GM23248 (cell line): ENCODE measurements around the gene RENBP. TPM values are rescaled to one million over a fixed set of nuclear protein-coding genes. Genes with fewer than 3 reads are reported as not detected.

Source experiments
- DNase-seq: peaks from one replicate; pipeline ENCODE4 v3.0.0-alpha.2; 2015
- H2AFZ ChIP-seq: fragments of 200-600 bp; sonication (generic); 2 replicates; pipeline ENCODE4 v1.6.1; 2016; ENCODE audit warnings: antibody characterized with exemption
- H3F3A ChIP-seq: fragments of 200-600 bp; sonication (generic); 2 replicates; pipeline ENCODE4 v1.6.1; 2016; ENCODE audit warnings: mild to moderate bottlenecking, antibody characterized with exemption, mixed run types; ENCODE audit not compliant: insufficient read depth
- H3K27ac ChIP-seq: fragments of 200-600 bp; sonication (generic); 2 replicates; pipeline ENCODE4 v1.5.1; 2016; ENCODE audit warnings: mild to moderate bottlenecking
- H3K27me3 ChIP-seq: fragments of 200-600 bp; sonication (generic); replicated peaks from 2 replicates; pipeline ENCODE4 v1.6.1; 2016; ENCODE audit warnings: mild to moderate bottlenecking; ENCODE audit not compliant: insufficient read depth
- H3K36me3 ChIP-seq: fragments of 200-600 bp; sonication (generic); 2 replicates; pipeline ENCODE4 v1.6.1; 2016; ENCODE audit warnings: low read depth, mild to moderate bottlenecking
- H3K4me1 ChIP-seq: fragments of 200-600 bp; sonication (generic); 2 replicates; pipeline ENCODE4 v1.6.1; 2016; ENCODE audit warnings: mild to moderate bottlenecking; ENCODE audit not compliant: insufficient read depth
- H3K4me2 ChIP-seq: fragments of 200-600 bp; sonication (generic); one replicate; pipeline ENCODE4 v1.6.1; 2016; ENCODE audit warnings: mild to moderate bottlenecking; ENCODE audit not compliant: unreplicated experiment
- H3K4me3 ChIP-seq: fragments of 200-600 bp; sonication (generic); 2 replicates; pipeline ENCODE4 v1.5.1; 2016; ENCODE audit warnings: mild to moderate bottlenecking
- H3K79me2 ChIP-seq: fragments of 200-600 bp; sonication (generic); 2 replicates; pipeline ENCODE4 v1.6.1; 2016; ENCODE audit warnings: mild to moderate bottlenecking; ENCODE audit not compliant: insufficient read depth
- H3K9ac ChIP-seq: fragments of 200-600 bp; sonication (generic); 2 replicates; pipeline ENCODE4 v1.6.1; 2016; ENCODE audit warnings: mild to moderate bottlenecking
- H3K9me2 ChIP-seq: fragments of 200-600 bp; sonication (generic); 2 replicates; pipeline ENCODE4 v1.6.1; 2016; ENCODE audit warnings: mixed run types, mild to moderate bottlenecking, moderate library complexity; ENCODE audit not compliant: insufficient read depth
- H3K9me3 ChIP-seq: fragments of 200-600 bp; sonication (generic); one replicate; pipeline ENCODE4 v1.6.1; 2017; ENCODE audit warnings: low read depth
- H4K20me1 ChIP-seq: fragments of 200-600 bp; sonication (generic); 2 replicates; pipeline ENCODE4 v1.6.0; 2016; ENCODE audit not compliant: insufficient read depth
- EZH2 ChIP-seq: fragments of 200-600 bp; sonication (generic); IDR thresholded peaks from 2 replicates; pipeline ENCODE4 v1.6.1; 2018; ENCODE audit warnings: antibody characterized with exemption, mild to moderate bottlenecking; ENCODE audit not compliant: insufficient read depth, poor library complexity, severe bottlenecking
- EZH2phosphoT487 ChIP-seq: fragments of 200-600 bp; sonication (generic); IDR thresholded peaks from 2 replicates; pipeline ENCODE4 v1.6.1; 2018; ENCODE audit warnings: antibody characterized with exemption, moderate library complexity, mild to moderate bottlenecking, low read depth; ENCODE audit not compliant: insufficient read depth
- WGBS, 2 experiments: methylation state at CpG; one replicate each; pipeline ENCODE4 v1.1.6; 2015 to 2017; ENCODE audit warnings: low lambda C conversion rate in 2 of 2, low coverage in 1 of 2; ENCODE audit errors: missing lambda C conversion rate in 2 of 2; 5-methylcytosine and 5-hydroxymethylcytosine counted together
- in situ Hi-C: fragments of 300-500 bp; cut with MboI; formaldehyde crosslinking; loops from 2 replicates; pipeline ENCODE4 v1.15.0; 2020
- microRNA-seq: library from miRNA; unstranded; fragments of <30 nt; microRNA quantifications from one replicate; pipeline ENCODE4, GENCODE V29; 2016; ENCODE audit warnings: borderline number of aligned reads
- polyA plus RNA-seq: library from polyadenylated mRNA; unstranded; fragments of >200 nt; fragmentation: Nextera tagmentation; extraction: Ambion mirVana; gene quantifications from 2 replicates; pipeline ENCODE4 v1.2.1, GENCODE V29; 2016
- small RNA-seq: library from RNA; depleted of rRNA; stranded (forward); fragments of <200 nt; gene quantifications from one replicate; pipeline ENCODE3, GENCODE V24; 2014; ENCODE audit warnings: low read depth, low replicate concordance
- total RNA-seq: library from RNA; depleted of rRNA; stranded (reverse); fragments of >200 nt; shearing (Covaris generic); gene quantifications from 2 replicates; pipeline ENCODE4 v1.2.3, GENCODE V29; 2014; rRNA removed

Gene RENBP
- total and polyA plus RNA-seq, 2 experiments from 2014 or later = 0.11 TPM; not detected in 1

DNA sequence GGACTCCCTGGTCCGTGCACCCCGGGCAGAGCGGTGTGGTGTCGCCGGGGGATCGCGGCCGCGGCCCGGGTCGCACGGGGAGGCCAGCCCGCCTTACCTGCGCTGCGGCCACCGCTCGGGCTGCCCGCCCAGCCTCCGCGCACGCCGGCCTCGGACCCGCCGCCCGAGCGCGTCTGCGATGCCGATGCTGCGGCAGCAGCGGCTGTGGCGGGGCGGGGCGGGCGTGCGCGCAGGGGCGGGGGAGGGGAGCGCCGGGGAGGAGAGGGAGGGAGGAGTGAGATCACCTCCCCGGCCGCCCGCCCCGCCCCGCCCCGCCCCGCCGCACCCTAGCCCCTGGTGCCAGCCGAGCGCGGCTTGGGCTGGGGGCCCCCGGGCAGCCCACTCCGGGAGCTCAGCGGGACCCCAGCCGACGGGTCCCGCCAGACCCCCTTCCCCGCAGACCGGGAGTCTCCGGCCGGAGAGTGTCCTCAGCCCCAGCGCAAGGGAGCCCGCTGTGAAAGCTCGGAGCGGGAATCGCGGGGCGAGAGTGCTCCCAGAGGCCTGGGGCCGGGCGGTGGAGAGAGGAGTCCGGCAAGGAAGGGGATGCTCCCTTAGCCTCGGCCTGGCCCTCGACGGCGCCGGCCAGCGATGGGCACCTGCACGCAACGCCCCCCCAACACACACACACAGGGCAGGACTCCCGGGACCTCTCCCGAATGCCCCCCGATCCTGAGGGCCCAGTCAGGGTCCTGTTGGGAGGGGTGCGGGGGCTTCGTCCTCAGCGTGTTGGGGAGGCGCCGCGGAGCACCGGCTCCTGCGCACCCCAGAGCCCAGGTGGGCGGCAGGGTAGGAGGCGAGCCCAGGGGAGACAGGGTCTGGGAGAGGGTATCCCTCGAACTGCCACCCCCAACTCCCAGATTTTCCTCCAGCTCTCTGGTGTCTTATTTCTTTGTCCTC is 58.2 kb downstream of the RENBP start, which contains the start of gene L1CAM:
Gene L1CAM (minus strand): TSS at position 206 of the 936 bp plus-strand sequence. CDS start 10,337 bp downstream, outside the sequence.
- no peak within 1 kb of the TSS for H2AFZ ChIP-seq
- H3K9me3 ChIP-seq = no peaks in the 10 kb centered on the region
- WGBS, 2 experiments = 0 to 8% methylated on average over 3 to 11 of the region's 94 CpGs
- in situ Hi-C loops = no loop called here
- no peaks in the 10 kb centered on the region for H3K4me1 ChIP-seq
- no peaks in the 10 kb centered on the region for H3K79me2 ChIP-seq
- no peak within 1 kb of the TSS for H3K27ac ChIP-seq
- H3K9ac ChIP-seq = no peak within 1 kb of the TSS
- H3K9me2 ChIP-seq = no peaks in the 10 kb centered on the region
- H3K36me3 ChIP-seq = no peaks in the 10 kb centered on the region
- no peak for TF ChIP-seq EZH2phosphoT487
- peak; percentile 60 for TF ChIP-seq EZH2
- H3K4me3 ChIP-seq = no peak within 1 kb of the TSS
- no peaks in the 10 kb centered on the region for H4K20me1 ChIP-seq
- H3K27me3 ChIP-seq = no peaks in the 10 kb centered on the region; the same call in 1 of the 2 replicates
- H3K4me2 ChIP-seq = no peak within 1 kb of the TSS
- DNase-seq = peak; percentile 21
- no peaks in the 10 kb centered on the region for H3F3A ChIP-seq

Small RNAs within 50 kb of the gene (microRNA-seq; reads per million reads assigned to microRNA genes)
- gene MIR3202-1 (not detected), gene MIR3202-2 (not detected)

Small RNAs within 50 kb of the gene (small RNA-seq; reads per million reads assigned to genes)
- gene MIR3202-1 = not detected

Other genes with a start within 250 kb of the RENBP start
- 180 and 187 TPM in 2 replicates for gene BCAP31, start 220.3 kb downstream of the RENBP start, total RNA-seq
- gene BCAP31, start 220.3 kb downstream of the RENBP start, polyA plus RNA-seq = 317 and 326 TPM in 2 replicates
- 24.4 and 24.9 TPM in 2 replicates for gene ABCD1, start 219.8 kb downstream of the RENBP start, total RNA-seq
- 9.5 and 9.8 TPM in 2 replicates for gene ABCD1, start 219.8 kb downstream of the RENBP start, polyA plus RNA-seq
- 12.5 and 13.5 TPM in 2 replicates for gene PLXNB3, start 180.4 kb downstream of the RENBP start, total RNA-seq
- 7.1 and 8.8 TPM in 2 replicates for gene PLXNB3, start 180.4 kb downstream of the RENBP start, polyA plus RNA-seq
- gene SRPK3, start 163.6 kb downstream of the RENBP start, total RNA-seq = 0.86 TPM in 1 of 2 replicates, not detected in the other
- gene SRPK3, start 163.6 kb downstream of the RENBP start, polyA plus RNA-seq = 0.53 and 1.1 TPM in 2 replicates
- 79.5 and 88.2 TPM in 2 replicates for gene IDH3G, start 150.3 kb downstream of the RENBP start, total RNA-seq
- 76.1 and 83.2 TPM in 2 replicates for gene IDH3G, start 150.3 kb downstream of the RENBP start, polyA plus RNA-seq
- gene SSR4, start 150.0 kb downstream of the RENBP start, total RNA-seq = 225 and 295 TPM in 2 replicates
- 568 TPM in 2 replicates for gene SSR4, start 150.0 kb downstream of the RENBP start, polyA plus RNA-seq
- 1.5 TPM in 1 of 2 replicates, not detected in the other for gene PDZD4, start 114.1 kb downstream of the RENBP start, total RNA-seq
- not detected in 2 replicates for gene PDZD4, start 114.1 kb downstream of the RENBP start, polyA plus RNA-seq
- 1.9 TPM in 1 of 2 replicates, not detected in the other for gene L1CAM, start 58.5 kb downstream of the RENBP start, total RNA-seq
- 0.34 and 0.38 TPM in 2 replicates for gene L1CAM, start 58.5 kb downstream of the RENBP start, polyA plus RNA-seq
- not detected in 2 replicates for gene AVPR2, start 40.0 kb downstream of the RENBP start, total RNA-seq
- not detected in 2 replicates for gene AVPR2, start 40.0 kb downstream of the RENBP start, polyA plus RNA-seq
- gene ARHGAP4, start 18.4 kb downstream of the RENBP start, total RNA-seq = 2.8 TPM in 1 of 2 replicates, not detected in the other
- gene ARHGAP4, start 18.4 kb downstream of the RENBP start, polyA plus RNA-seq = 0.43 and 0.45 TPM in 2 replicates
- gene NAA10, start 9.6 kb downstream of the RENBP start, total RNA-seq = 105 and 154 TPM in 2 replicates
- gene NAA10, start 9.6 kb downstream of the RENBP start, polyA plus RNA-seq = 161 and 166 TPM in 2 replicates
- 24.0 and 26.4 TPM in 2 replicates for gene HCFC1, start 27.2 kb upstream of the RENBP start, total RNA-seq
- 12.5 and 12.6 TPM in 2 replicates for gene HCFC1, start 27.2 kb upstream of the RENBP start, polyA plus RNA-seq
- gene TMEM187, start 28.1 kb upstream of the RENBP start, total RNA-seq = 7.6 and 9.9 TPM in 2 replicates
- 8.5 and 10.0 TPM in 2 replicates for gene TMEM187, start 28.1 kb upstream of the RENBP start, polyA plus RNA-seq
- gene IRAK1, start 75.3 kb upstream of the RENBP start, total RNA-seq = 45.3 and 54.7 TPM in 2 replicates
- 58.7 and 58.8 TPM in 2 replicates for gene IRAK1, start 75.3 kb upstream of the RENBP start, polyA plus RNA-seq
- gene MECP2, start 153.1 kb upstream of the RENBP start, total RNA-seq = 16.5 and 16.7 TPM in 2 replicates
- gene MECP2, start 153.1 kb upstream of the RENBP start, polyA plus RNA-seq = 10.3 and 13.0 TPM in 2 replicates
- gene OPN1LW, start 199.6 kb upstream of the RENBP start, total RNA-seq = not detected in 2 replicates
- not detected in 2 replicates for gene OPN1LW, start 199.6 kb upstream of the RENBP start, polyA plus RNA-seq
- not detected in 2 replicates for gene OPN1MW, start 238.0 kb upstream of the RENBP start, total RNA-seq
- not detected in 2 replicates for gene OPN1MW, start 238.0 kb upstream of the RENBP start, polyA plus RNA-seq